ENCODE data around the gene SLC1A4. TPM values are rescaled to one million over a fixed set of nuclear protein-coding genes. Genes with fewer than 3 reads are reported as not detected.

Gene SLC1A4
- total and polyA plus RNA-seq, 3 donors from 2014 or later, result 14.3 to 28.5 (median 17.8) TPM

DNA sequence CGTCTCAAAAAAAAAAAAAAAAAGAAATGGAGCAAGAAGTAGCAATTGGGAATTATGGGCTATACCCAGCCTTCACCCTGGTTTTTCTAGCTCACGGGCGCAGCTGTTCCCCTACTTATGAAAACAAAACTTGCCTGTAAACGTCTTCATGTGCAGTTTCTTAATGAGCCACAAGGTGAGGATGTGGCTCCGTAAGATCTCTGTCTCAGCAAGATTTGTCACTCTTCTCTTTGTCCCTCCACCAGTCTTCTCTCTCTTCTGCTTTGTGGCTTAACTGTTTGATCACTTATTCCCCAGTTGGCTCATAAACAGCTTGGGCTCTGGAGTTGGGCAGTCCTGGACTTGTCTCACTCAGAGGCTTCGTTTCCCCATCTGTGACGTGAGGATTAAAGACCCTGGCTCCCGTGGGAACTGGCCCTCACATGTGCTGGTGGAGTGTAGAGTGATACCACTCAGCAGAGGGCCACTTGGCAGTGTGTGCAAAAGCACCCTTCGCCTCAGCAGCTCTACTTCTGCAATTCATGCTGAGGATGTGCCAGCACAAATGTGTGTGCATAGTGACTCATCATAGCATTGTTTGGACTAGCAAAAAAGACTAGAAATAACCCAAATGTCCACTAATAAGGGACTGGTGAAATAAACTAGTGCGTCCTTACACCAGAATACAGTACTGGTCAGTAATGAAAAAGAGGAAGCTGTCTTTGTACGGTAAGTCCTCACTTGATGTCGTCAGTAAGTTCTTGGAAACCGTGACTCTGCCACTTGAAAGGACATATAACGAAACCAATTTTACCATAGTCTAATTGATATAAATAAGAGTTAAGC lies 75.7 kb downstream of the SLC1A4 start:
- no peaks in the 10 kb centered on the region for H3K27me3 ChIP-seq
- no peaks in the 10 kb centered on the region for H3K9me3 ChIP-seq
- DNase-seq, result peak; percentile 53
- H3K4me3 ChIP-seq, result no peak overlapping the region
- peaks cover 41% of the 10 kb centered on the region for H3K4me1 ChIP-seq
- 54 to 60% methylated on average over 14 of the region's 14 CpGs for WGBS, 2 donors
- H3K27ac ChIP-seq, result peak overlapping the region; percentile 25 to 31
- intact Hi-C loops (cut with DNase I; ENCODE audit: low total_unique reads), result loop anchor here (10.0 kb wide), 1 partner anchor 100 kb away; no protein-coding TSS in a partner anchor
- no peak for TF ChIP-seq POLR2A (IDR thresholded peaks at IDR 0.05)
- TF ChIP-seq, protein P1, sequence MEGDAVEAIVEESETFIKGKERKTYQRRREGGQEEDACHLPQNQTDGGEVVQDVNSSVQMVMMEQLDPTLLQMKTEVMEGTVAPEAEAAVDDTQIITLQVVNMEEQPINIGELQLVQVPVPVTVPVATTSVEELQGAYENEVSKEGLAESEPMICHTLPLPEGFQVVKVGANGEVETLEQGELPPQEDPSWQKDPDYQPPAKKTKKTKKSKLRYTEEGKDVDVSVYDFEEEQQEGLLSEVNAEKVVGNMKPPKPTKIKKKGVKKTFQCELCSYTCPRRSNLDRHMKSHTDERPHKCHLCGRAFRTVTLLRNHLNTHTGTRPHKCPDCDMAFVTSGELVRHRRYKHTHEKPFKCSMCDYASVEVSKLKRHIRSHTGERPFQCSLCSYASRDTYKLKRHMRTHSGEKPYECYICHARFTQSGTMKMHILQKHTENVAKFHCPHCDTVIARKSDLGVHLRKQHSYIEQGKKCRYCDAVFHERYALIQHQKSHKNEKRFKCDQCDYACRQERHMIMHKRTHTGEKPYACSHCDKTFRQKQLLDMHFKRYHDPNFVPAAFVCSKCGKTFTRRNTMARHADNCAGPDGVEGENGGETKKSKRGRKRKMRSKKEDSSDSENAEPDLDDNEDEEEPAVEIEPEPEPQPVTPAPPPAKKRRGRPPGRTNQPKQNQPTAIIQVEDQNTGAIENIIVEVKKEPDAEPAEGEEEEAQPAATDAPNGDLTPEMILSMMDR (IDR thresholded peaks at IDR 0.05), result peak; percentile 77 to 92 (median 77)
- no peaks in the 10 kb centered on the region for H3K36me3 ChIP-seq (ENCODE audit: low read depth, missing control alignments)

DNA sequence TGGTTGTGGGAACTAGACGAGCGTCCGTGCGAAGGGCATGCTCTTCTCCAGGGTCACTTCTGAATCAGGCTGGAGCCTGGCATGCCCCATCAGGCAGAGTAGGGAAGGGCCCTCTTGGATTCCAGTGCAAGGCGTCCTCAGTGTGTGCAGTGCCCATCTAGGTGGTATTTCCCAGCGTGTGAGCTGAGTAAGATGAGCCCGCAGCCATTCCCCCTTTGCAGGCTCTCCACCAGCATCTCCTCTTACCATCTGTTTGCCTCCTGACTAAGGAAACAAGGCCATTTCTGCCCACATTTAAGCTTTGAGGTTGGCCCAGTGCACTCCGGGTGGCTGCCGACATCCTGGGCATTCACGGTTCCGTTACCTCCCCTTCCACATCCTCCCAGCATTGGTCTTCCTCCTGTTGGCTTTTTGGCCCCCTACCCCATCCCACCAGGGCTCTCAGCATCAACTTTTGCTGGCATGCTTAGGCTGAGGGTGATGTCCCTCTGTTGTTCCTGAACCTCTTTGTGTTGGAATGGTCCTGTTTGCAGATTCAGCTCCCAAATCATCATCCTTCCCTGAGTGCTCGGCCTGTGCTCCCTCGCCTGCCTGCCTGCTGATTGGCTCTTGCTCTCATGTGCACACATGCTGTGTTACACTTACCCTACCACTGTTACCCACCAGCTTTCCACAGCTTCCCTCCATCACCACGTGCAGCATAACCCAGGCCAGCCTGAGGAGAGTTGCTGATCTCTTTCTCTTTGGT lies 78.8 kb downstream of the SLC1A4 start:
- no peaks in the 10 kb centered on the region for H3K27me3 ChIP-seq
- H3K9me3 ChIP-seq, result no peaks in the 10 kb centered on the region
- intact Hi-C loops (cut with DNase I; ENCODE audit: low total_unique reads), result loop anchor here (10.0 kb wide), 1 partner anchor 97 kb away; no protein-coding TSS in a partner anchor
- TF ChIP-seq POLR2A (IDR thresholded peaks at IDR 0.05), result no peak
- TF ChIP-seq, protein P1 (IDR thresholded peaks at IDR 0.05), result no peak
- H3K4me3 ChIP-seq, result no peak overlapping the region
- no peak for DNase-seq
- peaks cover 40% of the 10 kb centered on the region for H3K4me1 ChIP-seq
- peak overlapping the region in 1 of 2 donors; percentile 73 for H3K27ac ChIP-seq
- H3K36me3 ChIP-seq (ENCODE audit: low read depth, missing control alignments), result no peaks in the 10 kb centered on the region
- WGBS, 2 donors, result 86 to 90% methylated on average over 13 to 14 of the region's 14 CpGs

DNA sequence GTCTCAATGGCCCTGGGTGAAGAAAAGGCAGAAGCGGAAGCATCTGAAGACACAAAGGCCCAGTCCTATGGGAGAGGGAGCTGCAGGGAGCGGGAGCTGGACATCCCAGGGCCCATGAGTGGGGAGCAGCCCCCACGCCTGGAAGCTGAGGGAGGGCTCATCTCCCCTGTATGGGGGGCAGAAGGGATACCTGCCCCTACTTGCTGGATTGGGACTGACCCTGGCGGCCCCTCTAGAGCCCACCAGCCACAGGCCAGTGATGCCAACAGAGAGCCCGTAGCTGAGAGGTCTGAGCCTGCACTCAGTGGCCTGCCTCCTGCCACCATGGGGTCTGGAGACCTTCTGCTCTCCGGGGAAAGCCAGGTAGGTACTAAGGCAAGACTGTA lies 80.2 kb downstream of the SLC1A4 start:
- H3K36me3 ChIP-seq (ENCODE audit: low read depth, missing control alignments), result no peaks in the 10 kb centered on the region
- H3K4me1 ChIP-seq, result peaks cover 36% of the 10 kb centered on the region
- intact Hi-C loops (cut with DNase I; ENCODE audit: low total_unique reads), result loop anchor here (10.0 kb wide), 1 partner anchor 95 kb away; no protein-coding TSS in a partner anchor
- H3K27me3 ChIP-seq, result no peaks in the 10 kb centered on the region
- H3K27ac ChIP-seq, result peak overlapping the region; percentile 52 to 73
- no peak for DNase-seq
- no peaks in the 10 kb centered on the region for H3K9me3 ChIP-seq
- WGBS, 2 donors, result 90 to 96% methylated on average over 5 to 6 of the region's 6 CpGs
- TF ChIP-seq, protein P1 (IDR thresholded peaks at IDR 0.05), result no peak
- TF ChIP-seq POLR2A (IDR thresholded peaks at IDR 0.05), result no peak
- no peak overlapping the region for H3K4me3 ChIP-seq

DNA sequence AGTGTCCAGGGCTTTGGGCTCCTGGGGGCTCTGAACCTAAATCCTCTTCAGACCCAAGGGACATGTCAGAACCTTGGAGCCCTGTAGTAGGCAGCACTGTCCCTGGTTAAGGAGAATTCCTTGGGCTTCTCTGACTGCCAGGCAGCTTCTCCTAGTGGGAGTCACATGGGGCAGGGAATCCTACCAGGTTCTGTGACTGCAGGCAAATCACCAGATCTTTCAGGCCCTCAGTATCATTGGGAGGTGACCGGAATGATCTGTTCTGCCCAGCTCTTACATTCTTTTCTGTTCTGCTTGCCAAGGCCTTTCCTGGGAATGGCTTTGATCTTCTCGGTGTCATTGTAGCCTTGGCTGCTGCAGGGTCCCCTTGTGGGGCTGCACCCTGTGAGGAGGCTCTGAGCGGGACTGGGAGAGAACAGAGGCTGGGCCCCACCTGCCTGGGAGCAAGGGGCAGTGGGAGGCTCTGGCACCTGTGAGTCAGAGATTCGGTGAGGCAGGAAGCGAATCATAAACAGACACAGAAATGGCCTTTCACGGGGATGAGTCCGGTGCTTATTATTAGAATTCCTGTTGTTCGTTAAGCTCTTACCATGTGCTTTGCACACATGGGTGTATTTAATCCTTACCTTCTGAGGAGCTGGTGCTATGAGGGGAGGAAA lies 81.1 kb downstream of the SLC1A4 start:
- Histone ChIP-seq H3K36me3 (ENCODE audit: low read depth, missing control alignments) (no peaks in the 10 kb centered on the region), H3K9me3 (no peaks in the 10 kb centered on the region), H3K4me1 (peaks cover 30% of the 10 kb centered on the region), H3K27me3 (no peaks in the 10 kb centered on the region), H3K27ac (peak overlapping the region; percentile 52 to 73), H3K4me3 (no peak overlapping the region)
- 47 to 48% methylated on average over 8 of the region's 8 CpGs for WGBS, 2 donors
- DNase-seq, result peak; percentile 74
- TF ChIP-seq, protein P1 (IDR thresholded peaks at IDR 0.05), result peak in 2 of 3 experiments; percentile 8 to 35
- TF ChIP-seq POLR2A (IDR thresholded peaks at IDR 0.05), result no peak
- intact Hi-C loops (cut with DNase I; ENCODE audit: low total_unique reads), result no loop called here

Data from testis (tissue), 3 donors.